Measurements from ENCODE around the gene CCDC12. TPM values are rescaled to one million over a fixed set of nuclear protein-coding genes. Genes with fewer than 3 reads are reported as not detected.

Gene CCDC12
- total RNA-seq, 1 experiment from 2014 or later = 47.3 TPM

GRCh38 chr3:47007482-47008233, 31.1 kb upstream of the CCDC12 start:
- BruUV-seq (replicated peaks) = no TSS peak
- H3K4me1 Mint-ChIP-seq (ENCODE audit: low read depth, unreplicated experiment) = no peaks in the 10 kb centered on the region
- no peak overlapping the region for H3K4me3 Mint-ChIP-seq (ENCODE audit: low read depth, unreplicated experiment)
- intact Hi-C loops (cut with micrococcal nuclease; ENCODE audit: unreplicated experiment) = no loop called here
- DNase-seq = no peak
- CTCF ChIA-PET = no interaction called here
- H3K27me3 Mint-ChIP-seq (ENCODE audit: unreplicated experiment) = no peaks in the 10 kb centered on the region
- H3K27ac Mint-ChIP-seq (ENCODE audit: unreplicated experiment) = no peak overlapping the region
- TF ChIP-seq CTCF (IDR thresholded peaks at IDR 0.05; ENCODE audit: unreplicated experiment) = no peak
- peaks cover 55% of the 10 kb centered on the region for H3K36me3 Mint-ChIP-seq (ENCODE audit: insufficient read depth, unreplicated experiment)
- H3K9me3 Mint-ChIP-seq (ENCODE audit: low read depth, unreplicated experiment) = no peaks in the 10 kb centered on the region

GRCh38 chr3:47007001-47007400, 30.5 kb upstream of the CCDC12 start:
- Mint-ChIP-seq H3K4me1 (ENCODE audit: low read depth, unreplicated experiment) (no peaks in the 10 kb centered on the region), H3K4me3 (ENCODE audit: low read depth, unreplicated experiment) (no peak overlapping the region), H3K9me3 (ENCODE audit: low read depth, unreplicated experiment) (no peaks in the 10 kb centered on the region), H3K27ac (ENCODE audit: unreplicated experiment) (no peak overlapping the region), H3K27me3 (ENCODE audit: unreplicated experiment) (no peaks in the 10 kb centered on the region), H3K36me3 (ENCODE audit: insufficient read depth, unreplicated experiment) (peaks cover 53% of the 10 kb centered on the region)
- no peak for TF ChIP-seq CTCF (IDR thresholded peaks at IDR 0.05; ENCODE audit: unreplicated experiment)
- no peak for DNase-seq
- intact Hi-C loops (cut with micrococcal nuclease; ENCODE audit: unreplicated experiment) = no loop called here
- CTCF ChIA-PET = interaction anchor here (0.8 kb wide), 1 partner anchor 13 kb away, joined by 3 read pairs; no protein-coding TSS in a partner anchor
- BruUV-seq (replicated peaks) = no TSS peak

GRCh38 chr3:47006145-47006651, 29.7 kb upstream of the CCDC12 start:
- H3K4me1 Mint-ChIP-seq (ENCODE audit: low read depth, unreplicated experiment) = no peaks in the 10 kb centered on the region
- H3K27ac Mint-ChIP-seq (ENCODE audit: unreplicated experiment) = no peak overlapping the region
- TF ChIP-seq CTCF (IDR thresholded peaks at IDR 0.05; ENCODE audit: unreplicated experiment) = no peak
- no peak overlapping the region for H3K4me3 Mint-ChIP-seq (ENCODE audit: low read depth, unreplicated experiment)
- no peak for DNase-seq
- BruUV-seq (replicated peaks) = no TSS peak
- peaks cover 45% of the 10 kb centered on the region for H3K36me3 Mint-ChIP-seq (ENCODE audit: insufficient read depth, unreplicated experiment)
- no peaks in the 10 kb centered on the region for H3K9me3 Mint-ChIP-seq (ENCODE audit: low read depth, unreplicated experiment)
- intact Hi-C loops (cut with micrococcal nuclease; ENCODE audit: unreplicated experiment) = no loop called here
- H3K27me3 Mint-ChIP-seq (ENCODE audit: unreplicated experiment) = no peaks in the 10 kb centered on the region
- CTCF ChIA-PET = interaction anchor here (0.8 kb wide), 1 partner anchor 12 kb away, joined by 3 read pairs; no protein-coding TSS in a partner anchor

GRCh38 chr3:47005212-47006144, 28.9 kb upstream of the CCDC12 start:
- H3K4me1 Mint-ChIP-seq (ENCODE audit: low read depth, unreplicated experiment) = no peaks in the 10 kb centered on the region
- H3K27ac Mint-ChIP-seq (ENCODE audit: unreplicated experiment) = no peak overlapping the region
- DNase-seq = no peak
- H3K36me3 Mint-ChIP-seq (ENCODE audit: insufficient read depth, unreplicated experiment) = peaks cover 42% of the 10 kb centered on the region
- CTCF ChIA-PET = no interaction called here
- no peak for TF ChIP-seq CTCF (IDR thresholded peaks at IDR 0.05; ENCODE audit: unreplicated experiment)
- H3K27me3 Mint-ChIP-seq (ENCODE audit: unreplicated experiment) = no peaks in the 10 kb centered on the region
- intact Hi-C loops (cut with micrococcal nuclease; ENCODE audit: unreplicated experiment) = no loop called here
- H3K9me3 Mint-ChIP-seq (ENCODE audit: low read depth, unreplicated experiment) = no peaks in the 10 kb centered on the region
- TSS peak; percentile 21 for BruUV-seq (replicated peaks)
- H3K4me3 Mint-ChIP-seq (ENCODE audit: low read depth, unreplicated experiment) = no peak overlapping the region

All from Calu3 (cell line).